ENCODE measurements around the gene GOSR2. TPM values are rescaled to one million over a fixed set of nuclear protein-coding genes. Genes with fewer than 3 reads are reported as not detected.

The GOSR2 gene
- total and polyA plus RNA-seq, 2 of the 4 experiments (the other 2 are of a cell fraction) = 63.4 to 75.6 TPM

GRCh38 chr17:46916211-46916610 lies 6.7 kb upstream of the GOSR2 start:
- intact Hi-C loops (cut with micrococcal nuclease) = no loop called here
- ATAC-seq (ENCODE audit: low read depth) (no peak), DNase-seq (peak; percentile 21)
- no peak overlapping the region for H3K9ac ChIP-seq (ENCODE audit: low read depth, low read length)
- H3K18ac ChIP-seq (ENCODE audit: low read depth, low read length) = no peak overlapping the region
- no peak overlapping the region for H2AK9ac ChIP-seq (replicated peaks; ENCODE audit: low read depth, low read length, poor library complexity)
- H3K9me1 ChIP-seq (ENCODE audit: insufficient read depth, low read length) = no peaks in the 10 kb centered on the region
- no peak overlapping the region for H4K91ac ChIP-seq (ENCODE audit: insufficient read depth, low read depth, low read length)
- peaks cover 15% of the 10 kb centered on the region for H3K27me3 ChIP-seq (ENCODE audit: control insufficient read depth, insufficient read depth, low read length)
- ChIA-PET CTCF (no interaction called here), POLR2A (ENCODE audit: unreplicated experiment) (no interaction called here)
- no peak overlapping the region for H3K4me2 ChIP-seq (ENCODE audit: low read depth, low read length)
- H3K4me3 ChIP-seq (ENCODE audit: insufficient read depth, low read depth, low read length) = no peak overlapping the region
- in situ Hi-C loops (cut with MboI; ENCODE audit: low sequenced_read_pairs) = no loop called here
- H4K8ac ChIP-seq (ENCODE audit: low read depth in 2 of 2, low read length in 2 of 2) = no peak overlapping the region
- no peaks in the 10 kb centered on the region for H3K79me1 ChIP-seq (ENCODE audit: low read depth in 1 of 2, low read length in 2 of 2)
- dilution Hi-C loops (cut with HindIII; ENCODE audit: low sequenced_read_pairs, unreplicated experiment) = no loop called here
- H2AFZ ChIP-seq (replicated peaks; ENCODE audit: low read length, poor library complexity) = no peak overlapping the region
- H4K5ac ChIP-seq (ENCODE audit: low read depth, low read length) = no peak overlapping the region
- H2BK20ac ChIP-seq (ENCODE audit: low read depth, low read length) = no peak overlapping the region
- H3K56ac ChIP-seq (ENCODE audit: extremely low read depth, insufficient read depth, low read length) = no peak overlapping the region
- H3K36me3 ChIP-seq (ENCODE audit: control insufficient read depth, insufficient read depth, low read length) = no peaks in the 10 kb centered on the region
- no peaks in the 10 kb centered on the region for H3K9me3 ChIP-seq (ENCODE audit: control insufficient read depth, insufficient read depth, low read length)
- H3K4me1 ChIP-seq (ENCODE audit: control insufficient read depth, insufficient read depth, low read length) = no peaks in the 10 kb centered on the region
- no peak overlapping the region for H3K14ac ChIP-seq (replicated peaks; ENCODE audit: low read depth, low read length)
- no peak overlapping the region for H3K23ac ChIP-seq (ENCODE audit: low read depth, low read length)
- H3K4ac ChIP-seq (ENCODE audit: low read depth, low read length) = no peak overlapping the region
- TF ChIP-seq RAD21 (IDR thresholded peaks at IDR 0.05; ENCODE audit: low read length) (no peak), POLR2A (IDR thresholded peaks at IDR 0.05; ENCODE audit: low read depth, low read length) (no peak), RCOR1 (IDR thresholded peaks at IDR 0.05; ENCODE audit: insufficient replicate concordance, low read length) (no peak), MAZ (IDR thresholded peaks at IDR 0.05; ENCODE audit: borderline replicate concordance, low read depth, low read length) (no peak), MAFK (IDR thresholded peaks at IDR 0.05; ENCODE audit: low read depth, low read length) (no peak), RFX5 (IDR thresholded peaks at IDR 0.05; ENCODE audit: low read depth, low read length) (no peak), MXI1 (IDR thresholded peaks at IDR 0.05; ENCODE audit: borderline replicate concordance, low read depth, low read length) (no peak), USF2 (IDR thresholded peaks at IDR 0.05; ENCODE audit: low read depth, low read length) (no peak), CEBPB (IDR thresholded peaks at IDR 0.05; ENCODE audit: low read depth, low read length) (no peak), CHD1 (IDR thresholded peaks at IDR 0.05; ENCODE audit: low read depth, low read length) (no peak), CTCF (conservative IDR thresholded peaks at IDR 0.05; ENCODE audit: low read depth, low read length) (no peak), SMC3 (IDR thresholded peaks at IDR 0.05; ENCODE audit: low read depth, low read length) (no peak)
- H2AK5ac ChIP-seq (ENCODE audit: low read depth, low read length) = no peak overlapping the region
- no peak overlapping the region for H2BK120ac ChIP-seq (ENCODE audit: low read depth, low read length)
- no TSS peak for BruUV-seq (replicated peaks)
- no CpG with 5 or more reads among the region's 2 CpGs for WGBS, 2 experiments (ENCODE audit: extremely low coverage in 2 of 2, insufficient read length in 1 of 2)
- no peak overlapping the region for H2BK5ac ChIP-seq (ENCODE audit: low read depth, low read length, poor library complexity, severe bottlenecking)
- no peak overlapping the region for H2BK15ac ChIP-seq (ENCODE audit: low read depth, low read length)
- no peaks in the 10 kb centered on the region for H4K20me1 ChIP-seq (ENCODE audit: insufficient read depth, low read length)
- no peak overlapping the region for H3K27ac ChIP-seq (ENCODE audit: insufficient read depth, low read length)
